ENCODE results near the gene RAB11A. TPM values are rescaled to one million over a fixed set of nuclear protein-coding genes. Genes with fewer than 3 reads are reported as not detected.

Gene RAB11A
- 100 to 1,000 TPM; 137 to 145 TPM for total RNA-seq

- peak; percentile 94 to 95 for ATAC-seq (replicated peaks in 1 of 2)
- Mint-ChIP-seq H3K27ac (peak within 1 kb of the TSS; percentile 100), H3K4me3 (peak within 1 kb of the TSS; percentile 94 to 97), H3K27me3 (ENCODE audit: low read depth) (no peaks in the 10 kb centered on the region), H3K36me3 (ENCODE audit: insufficient read depth in 2 of 2) (peaks cover 8 to 10% of the 10 kb centered on the region in 2 donors), H3K4me1 (ENCODE audit: low read depth) (peaks cover 44% of the 10 kb centered on the region), H3K9me3 (no peaks in the 10 kb centered on the region)
- DNase-seq, result peak; percentile 97
Measured at GRCh38 chr15:65869126-65869953, at the start of gene RAB11A. RAB11A (plus strand) TSS chr15:65869491; CDS start chr15:65869586, 95 bp downstream.

DNA sequence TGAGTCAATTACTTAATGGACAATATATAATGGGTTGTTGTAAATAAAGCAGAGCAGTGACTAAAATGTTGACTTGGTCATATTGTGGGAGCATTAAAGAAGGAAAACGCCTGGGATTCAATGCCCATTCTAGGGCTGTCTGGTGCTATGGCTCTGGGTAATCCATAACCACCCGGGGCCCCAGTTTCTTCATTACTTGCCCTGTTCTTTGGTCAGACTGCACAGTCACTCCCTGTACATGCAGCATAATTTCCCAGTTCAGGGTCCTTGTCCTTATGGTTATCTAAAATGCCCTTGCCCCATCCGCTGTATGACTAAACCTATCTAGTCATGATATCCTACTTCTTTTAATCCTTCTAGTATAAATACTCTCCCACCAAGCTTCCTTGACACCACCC is 49.7 kb upstream of the RAB11A start:
- no peak for DNase-seq
- Mint-ChIP-seq H3K9me3 (peaks cover 0 to 6% of the 10 kb centered on the region in 2 donors), H3K27ac (peak overlapping the region; percentile 97), H3K27me3 (ENCODE audit: low read depth) (no peaks in the 10 kb centered on the region), H3K4me3 (peak overlapping the region; percentile 2 to 91), H3K4me1 (ENCODE audit: low read depth) (peaks cover 83% of the 10 kb centered on the region), H3K36me3 (ENCODE audit: insufficient read depth in 2 of 2) (peaks cover 0 to 5% of the 10 kb centered on the region in 2 donors)
- ATAC-seq (replicated peaks in 1 of 2), result peak; percentile 19 to 37

DNA sequence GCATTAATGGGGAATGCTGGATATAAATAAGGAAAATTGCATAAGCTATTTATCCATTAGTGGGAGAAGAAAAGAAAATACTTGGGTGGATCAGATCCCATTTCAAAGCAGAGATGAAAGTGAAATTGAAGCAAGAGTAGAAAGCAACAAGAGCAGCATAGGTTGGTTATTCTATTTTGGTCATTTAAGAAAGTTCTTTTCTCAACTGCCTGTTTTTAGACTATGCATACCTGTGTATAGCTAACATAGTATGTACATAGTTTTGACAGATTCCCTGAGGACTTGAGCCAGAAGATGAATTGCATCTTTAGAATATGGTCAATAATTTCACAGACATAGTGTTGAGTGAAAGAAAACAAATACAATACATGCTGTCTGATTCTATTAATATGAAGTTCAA is 48.2 kb upstream of the RAB11A start:
- Mint-ChIP-seq H3K27me3 (ENCODE audit: low read depth) (no peaks in the 10 kb centered on the region), H3K27ac (peak overlapping the region; percentile 38), H3K4me1 (ENCODE audit: low read depth) (peaks cover 84% of the 10 kb centered on the region), H3K36me3 (ENCODE audit: insufficient read depth in 2 of 2) (peaks cover 0 to 5% of the 10 kb centered on the region in 2 donors), H3K4me3 (peak overlapping the region; percentile 22 to 29), H3K9me3 (peaks cover 0 to 5% of the 10 kb centered on the region in 2 donors)
- DNase-seq (no peak), ATAC-seq (replicated peaks in 1 of 2) (no peak)

GRCh38 chr15:65822316-65822715 is 47.0 kb upstream of the RAB11A start:
- Mint-ChIP-seq H3K27me3 (ENCODE audit: low read depth) (no peaks in the 10 kb centered on the region), H3K36me3 (ENCODE audit: insufficient read depth in 2 of 2) (peaks cover 0 to 1% of the 10 kb centered on the region in 2 donors), H3K27ac (no peak overlapping the region), H3K4me3 (no peak overlapping the region), H3K4me1 (ENCODE audit: low read depth) (peaks cover 77% of the 10 kb centered on the region), H3K9me3 (no peaks in the 10 kb centered on the region)
- DNase-seq, result no peak
- no peak for ATAC-seq (replicated peaks in 1 of 2)

- peak in 1 of 2 donors; percentile 25 for ATAC-seq (replicated peaks in 1 of 2)
- peaks cover 79% of the 10 kb centered on the region for H3K4me1 Mint-ChIP-seq (ENCODE audit: low read depth)
- H3K36me3 Mint-ChIP-seq (ENCODE audit: insufficient read depth in 2 of 2), result no peaks in the 10 kb centered on the region
- no peaks in the 10 kb centered on the region for H3K9me3 Mint-ChIP-seq
- no peak for DNase-seq
- H3K4me3 Mint-ChIP-seq, result no peak overlapping the region
- H3K27ac Mint-ChIP-seq, result no peak overlapping the region
- H3K27me3 Mint-ChIP-seq (ENCODE audit: low read depth), result no peaks in the 10 kb centered on the region
Measured at GRCh38 chr15:65824031-65824743, 45.1 kb upstream of the RAB11A start.

- no peak for DNase-seq
- peaks cover 74% of the 10 kb centered on the region for H3K4me1 Mint-ChIP-seq (ENCODE audit: low read depth)
- H3K27ac Mint-ChIP-seq, result no peak overlapping the region
- no peak overlapping the region for H3K4me3 Mint-ChIP-seq
- ATAC-seq (replicated peaks in 1 of 2), result no peak
- H3K9me3 Mint-ChIP-seq, result no peaks in the 10 kb centered on the region
- no peaks in the 10 kb centered on the region for H3K27me3 Mint-ChIP-seq (ENCODE audit: low read depth)
- no peaks in the 10 kb centered on the region for H3K36me3 Mint-ChIP-seq (ENCODE audit: insufficient read depth in 2 of 2)
Measured at GRCh38 chr15:65824941-65825544, 44.2 kb upstream of the RAB11A start.

GRCh38 chr15:65827065-65827464 is 42.2 kb upstream of the RAB11A start:
- peaks cover 62% of the 10 kb centered on the region for H3K4me1 Mint-ChIP-seq (ENCODE audit: low read depth)
- H3K4me3 Mint-ChIP-seq, result peak overlapping the region; percentile 37 to 60
- H3K27me3 Mint-ChIP-seq (ENCODE audit: low read depth), result no peaks in the 10 kb centered on the region
- H3K36me3 Mint-ChIP-seq (ENCODE audit: insufficient read depth in 2 of 2), result no peaks in the 10 kb centered on the region
- no peaks in the 10 kb centered on the region for H3K9me3 Mint-ChIP-seq
- no peak for DNase-seq
- ATAC-seq (replicated peaks in 1 of 2), result no peak
- H3K27ac Mint-ChIP-seq, result peak overlapping the region; percentile 62

GRCh38 chr15:65828585-65828984 is 40.7 kb upstream of the RAB11A start:
- ATAC-seq (replicated peaks in 1 of 2), result peak; percentile 55 to 64
- H3K27me3 Mint-ChIP-seq (ENCODE audit: low read depth), result no peaks in the 10 kb centered on the region
- no peaks in the 10 kb centered on the region for H3K9me3 Mint-ChIP-seq
- peak overlapping the region; percentile 47 to 74 for H3K4me3 Mint-ChIP-seq
- peak overlapping the region; percentile 91 for H3K27ac Mint-ChIP-seq
- no peak for DNase-seq
- no peaks in the 10 kb centered on the region for H3K36me3 Mint-ChIP-seq (ENCODE audit: insufficient read depth in 2 of 2)
- peaks cover 63% of the 10 kb centered on the region for H3K4me1 Mint-ChIP-seq (ENCODE audit: low read depth)

- Mint-ChIP-seq H3K4me3 (peak overlapping the region; percentile 47 to 74), H3K9me3 (no peaks in the 10 kb centered on the region)
Measured at GRCh38 chr15:65829130-65829764, 40.0 kb upstream of the RAB11A start.

DNA sequence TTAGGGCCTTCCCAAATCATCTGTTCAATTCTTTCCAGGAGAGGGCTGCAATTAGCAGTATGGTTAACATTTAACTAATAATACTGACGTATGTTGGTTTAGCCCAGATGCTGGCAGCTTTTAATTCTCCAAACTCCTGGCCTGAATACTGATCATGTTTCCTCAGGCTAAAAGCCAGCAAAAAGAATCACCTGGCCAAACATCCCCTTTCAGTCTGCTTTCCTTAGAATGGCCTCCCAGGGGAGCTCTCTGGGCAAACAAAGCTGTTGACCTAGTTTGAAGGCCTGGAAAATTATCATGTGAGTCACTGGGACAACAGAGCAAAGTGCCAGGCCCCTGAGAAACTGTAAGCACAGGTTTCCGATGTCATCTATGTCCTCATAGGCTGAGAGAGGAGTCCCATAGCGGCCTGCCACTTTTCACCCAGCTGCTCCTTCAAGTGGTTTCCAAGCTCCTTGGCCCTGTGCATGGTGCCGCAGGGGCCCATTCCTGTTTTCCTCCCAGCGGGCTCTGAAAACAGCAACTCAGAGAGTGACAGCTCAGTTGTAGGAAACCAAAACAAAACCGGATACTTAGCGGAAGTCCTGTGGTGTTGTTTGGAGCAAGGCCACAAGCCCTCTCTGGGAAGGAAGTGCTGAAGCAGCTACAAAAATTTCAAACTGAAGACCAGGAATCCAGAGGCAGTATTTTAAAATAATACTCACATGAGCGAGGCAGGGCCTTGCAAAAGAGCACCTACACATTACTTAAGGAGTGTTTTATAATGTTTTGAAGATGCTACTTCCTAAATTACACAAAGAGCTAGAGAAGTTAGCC is 36.5 kb upstream of the RAB11A start:
- Mint-ChIP-seq H3K27ac (peak overlapping the region; percentile 97), H3K27me3 (ENCODE audit: low read depth) (no peaks in the 10 kb centered on the region), H3K36me3 (ENCODE audit: insufficient read depth in 2 of 2) (no peaks in the 10 kb centered on the region), H3K9me3 (no peaks in the 10 kb centered on the region), H3K4me3 (peak overlapping the region; percentile 81 to 90), H3K4me1 (ENCODE audit: low read depth) (peaks cover 48% of the 10 kb centered on the region)
- DNase-seq, result peak; percentile 45 to 50
- ATAC-seq (replicated peaks in 1 of 2), result peak; percentile 68 to 70

More at GRCh38 chr15:65829130-65829764, 40.0 kb upstream of the RAB11A start:
- ATAC-seq (replicated peaks in 1 of 2) (peak in 1 of 2 donors; percentile 38), DNase-seq (no peak)
- Mint-ChIP-seq H3K36me3 (ENCODE audit: insufficient read depth in 2 of 2) (no peaks in the 10 kb centered on the region), H3K4me1 (ENCODE audit: low read depth) (peaks cover 63% of the 10 kb centered on the region), H3K27me3 (ENCODE audit: low read depth) (no peaks in the 10 kb centered on the region), H3K27ac (peak overlapping the region; percentile 91)

DNA sequence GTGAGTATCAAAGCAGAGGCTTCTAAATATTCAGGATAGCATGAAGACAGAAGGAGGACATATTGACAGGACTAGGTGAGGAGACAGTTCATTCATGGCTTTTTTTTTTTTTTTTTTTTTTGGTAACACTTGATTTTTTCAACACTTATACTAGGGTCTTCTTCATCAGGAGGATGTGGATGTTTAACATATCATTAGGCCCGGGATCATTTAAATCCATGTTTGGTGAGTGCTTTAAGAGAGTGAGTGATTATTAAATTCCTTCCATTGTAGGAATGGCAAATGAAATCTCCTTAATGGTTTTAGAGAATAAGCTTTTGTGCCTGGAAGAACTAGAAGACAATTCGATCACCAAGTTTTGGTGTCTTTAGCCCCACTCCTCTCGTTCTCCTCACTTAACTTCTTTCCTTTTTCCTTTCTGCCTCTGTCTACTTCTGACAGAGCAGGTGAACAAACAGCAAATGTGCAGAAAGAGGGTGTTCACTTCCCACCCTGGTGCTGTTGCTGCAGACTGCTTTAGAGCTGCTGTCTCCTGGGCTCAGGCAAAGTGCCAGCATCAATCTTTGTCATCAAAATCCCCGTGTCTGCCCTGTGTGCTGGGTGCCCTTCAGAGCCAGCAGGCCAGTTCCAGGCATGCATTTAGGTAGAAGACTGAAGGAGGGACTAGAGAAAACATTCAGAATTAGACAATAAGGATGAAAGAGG is 35.6 kb upstream of the RAB11A start:
- H3K27me3 Mint-ChIP-seq (ENCODE audit: low read depth), result no peaks in the 10 kb centered on the region
- no peaks in the 10 kb centered on the region for H3K9me3 Mint-ChIP-seq
- H3K4me1 Mint-ChIP-seq (ENCODE audit: low read depth), result peaks cover 39% of the 10 kb centered on the region
- DNase-seq, result peak; percentile 52 to 60
- no peaks in the 10 kb centered on the region for H3K36me3 Mint-ChIP-seq (ENCODE audit: insufficient read depth in 2 of 2)
- peak; percentile 68 to 77 for ATAC-seq (replicated peaks in 1 of 2)
- peak overlapping the region; percentile 97 for H3K27ac Mint-ChIP-seq
- H3K4me3 Mint-ChIP-seq, result peak overlapping the region; percentile 81 to 90
